ENCODE results near the gene CALN1. TPM values are rescaled to one million over a fixed set of nuclear protein-coding genes. Genes with fewer than 3 reads are reported as not detected.

The CALN1 gene
- total RNA-seq, 1 donor = under 0.01 TPM

GRCh38 chr7:72035266-72035665 is 376.9 kb downstream of the CALN1 start:
- no peak overlapping the region for H3K4me3 ChIP-seq (ENCODE audit: low read depth, low read length)
- TF ChIP-seq CTCF (IDR thresholded peaks at IDR 0.05; ENCODE audit: insufficient read depth, low read depth, low read length) = no peak
- DNase-seq (ENCODE audit: low read depth) = no peak

GRCh38 chr7:72032934-72033333 is 379.2 kb downstream of the CALN1 start:
- no peak for TF ChIP-seq CTCF (IDR thresholded peaks at IDR 0.05; ENCODE audit: insufficient read depth, low read depth, low read length)
- no peak for DNase-seq (ENCODE audit: low read depth)
- H3K4me3 ChIP-seq (ENCODE audit: low read depth, low read length) = no peak overlapping the region

- H3K4me3 ChIP-seq (ENCODE audit: low read depth, low read length) = no peak overlapping the region
- no peak for DNase-seq (ENCODE audit: low read depth)
- no peak for TF ChIP-seq CTCF (IDR thresholded peaks at IDR 0.05; ENCODE audit: insufficient read depth, low read depth, low read length)
Observed at GRCh38 chr7:72030994-72031667, 381.0 kb downstream of the CALN1 start.

GRCh38 chr7:72028267-72028666 is 383.9 kb downstream of the CALN1 start:
- no peak overlapping the region for H3K4me3 ChIP-seq (ENCODE audit: low read depth, low read length)
- TF ChIP-seq CTCF (IDR thresholded peaks at IDR 0.05; ENCODE audit: insufficient read depth, low read depth, low read length) = no peak
- no peak for DNase-seq (ENCODE audit: low read depth)

- no peak for DNase-seq (ENCODE audit: low read depth)
- no peak for TF ChIP-seq CTCF (IDR thresholded peaks at IDR 0.05; ENCODE audit: insufficient read depth, low read depth, low read length)
- no peak overlapping the region for H3K4me3 ChIP-seq (ENCODE audit: low read depth, low read length)
Observed at GRCh38 chr7:72025381-72025960, 386.7 kb downstream of the CALN1 start.

- no peak for TF ChIP-seq CTCF (IDR thresholded peaks at IDR 0.05; ENCODE audit: insufficient read depth, low read depth, low read length)
- DNase-seq (ENCODE audit: low read depth) = no peak
- no peak overlapping the region for H3K4me3 ChIP-seq (ENCODE audit: low read depth, low read length)
Observed at GRCh38 chr7:72023926-72024325, 388.2 kb downstream of the CALN1 start.

- no peak for DNase-seq (ENCODE audit: low read depth)
- TF ChIP-seq CTCF (IDR thresholded peaks at IDR 0.05; ENCODE audit: insufficient read depth, low read depth, low read length) = no peak
- H3K4me3 ChIP-seq (ENCODE audit: low read depth, low read length) = no peak overlapping the region
Observed at GRCh38 chr7:72021716-72022115, 390.4 kb downstream of the CALN1 start.

Measured in fibroblast of villous mesenchyme (primary cell).